ENCODE results near the gene GRP.

GRP gene

GRCh38 chr18:59197636-59198035, 22.3 kb upstream of the GRP start:
- Histone ChIP-seq H3K4me2 (no peak overlapping the region), H3K36me3 (ENCODE audit: insufficient read depth) (no peaks in the 10 kb centered on the region), H3K79me2 (ENCODE audit: insufficient read depth, low read depth) (no peaks in the 10 kb centered on the region), H4K20me1 (ENCODE audit: insufficient read depth) (no peaks in the 10 kb centered on the region), H3K27me3 (ENCODE audit: insufficient read depth, low read depth) (no peaks in the 10 kb centered on the region), H3K27ac (no peak overlapping the region), H3K9ac (no peak overlapping the region), H3K4me3 (IDR thresholded peaks at IDR 0.05; ENCODE audit: insufficient read depth, low read depth, low read length) (no peak overlapping the region), H3K4me1 (ENCODE audit: low read depth, poor library complexity, severe bottlenecking) (no peaks in the 10 kb centered on the region), H2AFZ (ENCODE audit: low read depth) (no peak overlapping the region)
- TF ChIP-seq CTCF (conservative IDR thresholded peaks at IDR 0.05; ENCODE audit: low read depth, low read length) = no peak

- no peak overlapping the region for H3K4me2 ChIP-seq
- no peaks in the 10 kb centered on the region for H3K79me2 ChIP-seq (ENCODE audit: insufficient read depth, low read depth)
- no peaks in the 10 kb centered on the region for H3K36me3 ChIP-seq (ENCODE audit: insufficient read depth)
- H3K27ac ChIP-seq = no peak overlapping the region
- TF ChIP-seq CTCF (conservative IDR thresholded peaks at IDR 0.05; ENCODE audit: low read depth, low read length) = no peak
- H3K27me3 ChIP-seq (ENCODE audit: insufficient read depth, low read depth) = no peaks in the 10 kb centered on the region
- H3K4me1 ChIP-seq (ENCODE audit: low read depth, poor library complexity, severe bottlenecking) = no peaks in the 10 kb centered on the region
- H3K9ac ChIP-seq = no peak overlapping the region
- H2AFZ ChIP-seq (ENCODE audit: low read depth) = no peak overlapping the region
- H4K20me1 ChIP-seq (ENCODE audit: insufficient read depth) = no peaks in the 10 kb centered on the region
- H3K4me3 ChIP-seq (IDR thresholded peaks at IDR 0.05; ENCODE audit: insufficient read depth, low read depth, low read length) = no peak overlapping the region
These were observed 21.7 kb upstream of the GRP start for GRCh38 chr18:59198215-59198614.

- H3K4me2 ChIP-seq = no peak overlapping the region
- H3K4me3 ChIP-seq (IDR thresholded peaks at IDR 0.05; ENCODE audit: insufficient read depth, low read depth, low read length) = no peak overlapping the region
- H3K27me3 ChIP-seq (ENCODE audit: insufficient read depth, low read depth) = no peaks in the 10 kb centered on the region
- H3K4me1 ChIP-seq (ENCODE audit: low read depth, poor library complexity, severe bottlenecking) = no peaks in the 10 kb centered on the region
- TF ChIP-seq CTCF (conservative IDR thresholded peaks at IDR 0.05; ENCODE audit: low read depth, low read length) = 0 out of 2 replicates have a peak, but pooled peaks have one; percentile 22
- no peaks in the 10 kb centered on the region for H4K20me1 ChIP-seq (ENCODE audit: insufficient read depth)
- H3K36me3 ChIP-seq (ENCODE audit: insufficient read depth) = no peaks in the 10 kb centered on the region
- no peak overlapping the region for H3K9ac ChIP-seq
- no peak overlapping the region for H3K27ac ChIP-seq
- H2AFZ ChIP-seq (ENCODE audit: low read depth) = no peak overlapping the region
- H3K79me2 ChIP-seq (ENCODE audit: insufficient read depth, low read depth) = no peaks in the 10 kb centered on the region
These were observed 19.2 kb upstream of the GRP start for GRCh38 chr18:59200787-59201186.

- Histone ChIP-seq H3K36me3 (ENCODE audit: insufficient read depth) (no peaks in the 10 kb centered on the region), H3K9ac (no peak overlapping the region), H3K27ac (no peak overlapping the region), H3K4me2 (no peak overlapping the region), H3K4me1 (ENCODE audit: low read depth, poor library complexity, severe bottlenecking) (no peaks in the 10 kb centered on the region), H2AFZ (ENCODE audit: low read depth) (no peak overlapping the region), H3K79me2 (ENCODE audit: insufficient read depth, low read depth) (no peaks in the 10 kb centered on the region), H4K20me1 (ENCODE audit: insufficient read depth) (no peaks in the 10 kb centered on the region), H3K27me3 (ENCODE audit: insufficient read depth, low read depth) (no peaks in the 10 kb centered on the region), H3K4me3 (IDR thresholded peaks at IDR 0.05; ENCODE audit: insufficient read depth, low read depth, low read length) (no peak overlapping the region)
- TF ChIP-seq CTCF (conservative IDR thresholded peaks at IDR 0.05; ENCODE audit: low read depth, low read length) = no peak
These were observed 17.6 kb upstream of the GRP start for GRCh38 chr18:59202258-59202820.
